B cell (primary cell): ENCODE results near the gene COL4A3. TPM values are rescaled to one million over a fixed set of nuclear protein-coding genes. Genes with fewer than 3 reads are reported as not detected.

Source experiments
- ATAC-seq: fragments of 200-7000 bp; cut with Tn5 transposase; one replicate; pipeline ENCODE4 v1.10.0; 2021; ENCODE audit warnings: low read depth, mild to moderate bottlenecking, moderate number of reproducible peaks, moderate library complexity
- CTCF ChIA-PET: fragments of 350-600 bp; sonication (Branson Sonifier 250); formaldehyde crosslinking; loops from one replicate; lab custom pipeline; 2021; ENCODE audit warnings: antibody characterized with exemption, inconsistent platforms; lab: Charles Lee
- POLR2A ChIA-PET: fragments of 350-600 bp; sonication (Branson Sonifier 250); formaldehyde crosslinking; loops from one replicate; lab custom pipeline; 2021; ENCODE audit warnings: antibody characterized with exemption; lab: Charles Lee
- DNase-seq: peaks from one replicate; pipeline ENCODE4 v3.0.0; 2013
- H2AFZ ChIP-seq: 2 replicates; pipeline ENCODE4 v1.6.1; 2012; ENCODE audit warnings: mild to moderate bottlenecking, low read depth, low read length; ENCODE audit not compliant: insufficient read depth, poor library complexity, severe bottlenecking
- H3K27ac ChIP-seq, 2 donors: 1 replicate in 1 of 2; 2 replicates in 1 of 2; pipeline ENCODE4 v1.5.1; 2012 to 2013; ENCODE audit warnings: low read length in 2 of 2, mild to moderate bottlenecking in 2 of 2, moderate library complexity in 1 of 2
- H3K27me3 ChIP-seq, 4 experiments: fragments of 200-600 bp in 1 of 4; sonication (generic) in 1 of 4; replicated peaks in 1 of 4; 1 replicate in 2 of 4; 2 replicates in 2 of 4; pipeline versions ENCODE4 v1.6.1 to v1.7.0; 2013 to 2016; ENCODE audit warnings: low read length in 3 of 4, mild to moderate bottlenecking in 2 of 4, mixed read lengths in 1 of 4, moderate library complexity in 1 of 4; ENCODE audit not compliant: insufficient read depth in 4 of 4, control insufficient read depth in 3 of 4; ENCODE audit errors: control extremely low read depth in 1 of 4
- H3K36me3 ChIP-seq, 2 experiments: replicated peaks in 1 of 2; 1 replicate in 1 of 2; 2 replicates in 1 of 2; pipeline versions ENCODE4 v1.6.1 to v1.7.1; 2013; ENCODE audit warnings: low read length in 1 of 2; ENCODE audit not compliant: insufficient read depth in 2 of 2, control insufficient read depth in 1 of 2; ENCODE audit errors: control extremely low read depth in 1 of 2, extremely low read depth in 1 of 2
- H3K4me1 ChIP-seq, 2 donors: fragments of 200-600 bp in 1 of 2; sonication (generic) in 1 of 2; 1 replicate in 1 of 2; 2 replicates in 1 of 2; pipeline versions ENCODE4 v1.5.1 to v1.6.1; 2013 to 2017; ENCODE audit warnings: low read length in 2 of 2; ENCODE audit not compliant: control insufficient read depth in 2 of 2, insufficient read depth in 2 of 2
- H3K4me2 ChIP-seq: replicated peaks from 2 replicates; pipeline ENCODE3; 2012; ENCODE audit warnings: mild to moderate bottlenecking, low read depth, low read length; ENCODE audit not compliant: poor library complexity, severe bottlenecking
- H3K4me3 ChIP-seq, 5 experiments: fragments of 200-600 bp in 1 of 5; sonication (generic) in 1 of 5; 1 replicate in 3 of 5; 2 replicates in 2 of 5; pipeline versions ENCODE4 v1.5.1 to v1.7.0; 2011 to 2016; ENCODE audit warnings: low read length in 4 of 5, mild to moderate bottlenecking in 4 of 5, low read depth in 2 of 5, control low read depth in 1 of 5, moderate library complexity in 1 of 5; ENCODE audit not compliant: insufficient read depth in 1 of 5; ENCODE audit errors: control extremely low read depth in 1 of 5, extremely low read depth in 1 of 5
- H3K79me2 ChIP-seq: fragments of 200-600 bp; sonication (generic); one replicate; pipeline ENCODE4 v1.6.0; 2016; ENCODE audit warnings: low read length; ENCODE audit not compliant: control insufficient read depth, insufficient read depth
- H3K9ac ChIP-seq: fragments of 200-600 bp; sonication (generic); 2 replicates; pipeline ENCODE4 v1.6.1; 2017; ENCODE audit warnings: mild to moderate bottlenecking, low read length, moderate library complexity
- H3K9me3 ChIP-seq, 3 donors: one replicate each; pipeline versions ENCODE4 v1.6.1 to v1.7.1; 2013; ENCODE audit warnings: low read length in 2 of 3; ENCODE audit not compliant: control insufficient read depth in 2 of 3, insufficient read depth in 1 of 3; ENCODE audit errors: control extremely low read depth in 1 of 3
- H4K20me1 ChIP-seq: 2 replicates; pipeline ENCODE4 v1.6.0; 2012; ENCODE audit warnings: mild to moderate bottlenecking, low read length; ENCODE audit not compliant: insufficient read depth, control insufficient read depth, poor library complexity, severe bottlenecking
- H3K27ac Mint-ChIP-seq: one replicate; pipeline ENCODE4 v1.8.0; 2021; ENCODE audit warnings: mixed read lengths
- H3K27me3 Mint-ChIP-seq: one replicate; pipeline ENCODE4 v1.8.0; 2021; ENCODE audit warnings: mixed read lengths
- H3K4me1 Mint-ChIP-seq: one replicate; pipeline ENCODE4 v1.8.0; 2021; ENCODE audit warnings: mixed read lengths
- H3K4me3 Mint-ChIP-seq: one replicate; pipeline ENCODE4 v1.8.0; 2021; ENCODE audit warnings: mixed read lengths
- H3K9me3 Mint-ChIP-seq: one replicate; pipeline ENCODE4 v1.8.0; 2022; ENCODE audit warnings: mixed read lengths; ENCODE audit not compliant: insufficient read depth
- EZH2 ChIP-seq: IDR thresholded peaks from 2 replicates; pipeline ENCODE4 v1.6.1; 2012; ENCODE audit warnings: borderline replicate concordance, low read depth, mild to moderate bottlenecking, moderate library complexity, low read length; ENCODE audit not compliant: insufficient read depth, poor library complexity, severe bottlenecking
- WGBS: methylation state at CpG from one replicate; pipeline ENCODE4 v1.1.5; 2013; ENCODE audit warnings: missing lambda C conversion rate; ENCODE audit not compliant: insufficient coverage; 5-methylcytosine and 5-hydroxymethylcytosine counted together
- intact Hi-C: fragments of 100-400 bp; cut with micrococcal nuclease; formaldehyde crosslinking; loops from one replicate; pipeline ENCODE4 v1.10.0; 2022
- polyA plus RNA-seq: library from polyadenylated mRNA; depleted of rRNA; stranded (reverse); fragments of >200 nt; gene quantifications from 2 replicates; pipeline ENCODE4 v1.2.3, GENCODE V29; 2012
- total RNA-seq, 2 donors: library from RNA; stranded (reverse); fragments of 120-200 nt in 1 of 2; gene quantifications; 1 replicate in 1 of 2; 2 replicates in 1 of 2; pipeline versions ENCODE4 v1.2.3 to v1.2.4, GENCODE V29; 2013 to 2022
- TF ChIP-seq, protein P1 (sequence below): fragments of 200-600 bp; IDR thresholded peaks from one replicate; pipeline ENCODE4 v1.8.0; 2022; ENCODE audit warnings: antibody characterized with exemption, mild to moderate bottlenecking

Gene COL4A3
- total and polyA plus RNA-seq, 2 donors (not counting 1 experiment from before 2014, with no cell fraction given): 33.4 to 45.9 TPM

GRCh38 chr2:227206406-227206805 lies 42.0 kb downstream of the COL4A3 start:
- Mint-ChIP-seq H3K4me3 (no peak overlapping the region), H3K27ac (no peak overlapping the region), H3K9me3 (no peaks in the 10 kb centered on the region), H3K4me1 (no peaks in the 10 kb centered on the region), H3K27me3 (no peaks in the 10 kb centered on the region)
- intact Hi-C loops: no loop called here
- TF ChIP-seq, protein P1, sequence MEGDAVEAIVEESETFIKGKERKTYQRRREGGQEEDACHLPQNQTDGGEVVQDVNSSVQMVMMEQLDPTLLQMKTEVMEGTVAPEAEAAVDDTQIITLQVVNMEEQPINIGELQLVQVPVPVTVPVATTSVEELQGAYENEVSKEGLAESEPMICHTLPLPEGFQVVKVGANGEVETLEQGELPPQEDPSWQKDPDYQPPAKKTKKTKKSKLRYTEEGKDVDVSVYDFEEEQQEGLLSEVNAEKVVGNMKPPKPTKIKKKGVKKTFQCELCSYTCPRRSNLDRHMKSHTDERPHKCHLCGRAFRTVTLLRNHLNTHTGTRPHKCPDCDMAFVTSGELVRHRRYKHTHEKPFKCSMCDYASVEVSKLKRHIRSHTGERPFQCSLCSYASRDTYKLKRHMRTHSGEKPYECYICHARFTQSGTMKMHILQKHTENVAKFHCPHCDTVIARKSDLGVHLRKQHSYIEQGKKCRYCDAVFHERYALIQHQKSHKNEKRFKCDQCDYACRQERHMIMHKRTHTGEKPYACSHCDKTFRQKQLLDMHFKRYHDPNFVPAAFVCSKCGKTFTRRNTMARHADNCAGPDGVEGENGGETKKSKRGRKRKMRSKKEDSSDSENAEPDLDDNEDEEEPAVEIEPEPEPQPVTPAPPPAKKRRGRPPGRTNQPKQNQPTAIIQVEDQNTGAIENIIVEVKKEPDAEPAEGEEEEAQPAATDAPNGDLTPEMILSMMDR: no peak
- no peak for TF ChIP-seq EZH2
- no peak overlapping the region for H3K4me2 ChIP-seq
- no peaks in the 10 kb centered on the region for H3K36me3 ChIP-seq
- ATAC-seq (no peak), DNase-seq (no peak)
- 93% methylated on average over 5 of the region's 9 CpGs for WGBS
- CTCF ChIA-PET: no interaction called here
- H3K27me3 ChIP-seq: peaks cover 0 to 3% (median 0%) of the 10 kb centered on the region in 4 experiments
- H3K4me1 ChIP-seq: no peaks in the 10 kb centered on the region
- no peak overlapping the region for H2AFZ ChIP-seq
- no peak overlapping the region for H3K4me3 ChIP-seq
- no peaks in the 10 kb centered on the region for H4K20me1 ChIP-seq
- H3K79me2 ChIP-seq: no peaks in the 10 kb centered on the region
- H3K9ac ChIP-seq: no peak overlapping the region
- no peaks in the 10 kb centered on the region for H3K9me3 ChIP-seq
- POLR2A ChIA-PET: no interaction called here
- H3K27ac ChIP-seq: no peak overlapping the region

GRCh38 chr2:227207573-227207972 lies 43.1 kb downstream of the COL4A3 start:
- no peaks in the 10 kb centered on the region for H3K4me1 ChIP-seq
- H3K4me1 Mint-ChIP-seq: no peaks in the 10 kb centered on the region
- H3K9me3 Mint-ChIP-seq: no peaks in the 10 kb centered on the region
- POLR2A ChIA-PET: no interaction called here
- intact Hi-C loops: no loop called here
- H3K4me2 ChIP-seq: no peak overlapping the region
- H3K27me3 ChIP-seq: peaks cover 0 to 3% (median 0%) of the 10 kb centered on the region in 4 experiments
- H3K27ac Mint-ChIP-seq: no peak overlapping the region
- no peak overlapping the region for H3K9ac ChIP-seq
- no peak overlapping the region for H3K27ac ChIP-seq
- DNase-seq (no peak), ATAC-seq (no peak)
- H3K79me2 ChIP-seq: no peaks in the 10 kb centered on the region
- WGBS: 100% methylated on average over 2 of the region's 2 CpGs
- H3K9me3 ChIP-seq: no peaks in the 10 kb centered on the region
- TF ChIP-seq EZH2: no peak
- TF ChIP-seq, protein P1: no peak
- no peak overlapping the region for H3K4me3 Mint-ChIP-seq
- no peaks in the 10 kb centered on the region for H3K36me3 ChIP-seq
- no peak overlapping the region for H3K4me3 ChIP-seq
- no peak overlapping the region for H2AFZ ChIP-seq
- no peaks in the 10 kb centered on the region for H3K27me3 Mint-ChIP-seq
- CTCF ChIA-PET: no interaction called here
- H4K20me1 ChIP-seq: no peaks in the 10 kb centered on the region
